HCT116 (cell line): ENCODE measurements around the gene ERN1. TPM values are rescaled to one million over a fixed set of nuclear protein-coding genes. Genes with fewer than 3 reads are reported as not detected.

Experiments used
- ATAC-seq: fragments of 200-7000 bp; cut with Tn5 transposase; 2 replicates; pipeline ENCODE4 v1.9.1; 2020; ENCODE audit warnings: mild to moderate bottlenecking, moderate library complexity
- BruUV-seq: library from RNA; stranded (reverse); fragments of 400-500 nt; replicated peaks from 2 replicates; lab custom pipeline; 2021; lab: Mats Ljungman, UMichigan
- CTCF ChIA-PET: fragments of 300-600 bp; sonication (Branson Sonifier 250); formaldehyde crosslinking; loops from one replicate; lab custom pipeline; 2021; ENCODE audit warnings: antibody characterized with exemption; lab: Charles Lee
- POLR2A ChIA-PET: fragments of 300-600, 350-600 bp; sonication (Branson Sonifier 250); formaldehyde crosslinking; loops from one replicate; lab custom pipeline; 2021; ENCODE audit warnings: antibody characterized with exemption; lab: Charles Lee
- RAD21 ChIA-PET, 2 experiments: fragments of 300-600 bp; sonication (Branson Sonifier 250); formaldehyde crosslinking; loops; one replicate each; lab custom pipeline; 2023; ENCODE audit warnings: low total read pairs in 2 of 2; ENCODE audit not compliant: uncharacterized antibody in 2 of 2, unreplicated experiment in 2 of 2, low non-redundant PET in 1 of 2; lab: Charles Lee
- DNase-seq: peaks from one replicate; pipeline ENCODE4 v3.0.0-alpha.2; 2010; ENCODE audit warnings: low read depth, low spot score
- H2AFZ ChIP-seq: fragments of 200-600 bp; shearing (Covaris generic), sonication (generic); 2 replicates; pipeline ENCODE4 v1.6.1; 2017; ENCODE audit warnings: low read depth, mixed run types, mixed read lengths, antibody characterized with exemption, low read length; ENCODE audit not compliant: poor library complexity, severe bottlenecking
- H3K27ac ChIP-seq: 2 replicates; pipeline ENCODE4 v1.5.1; 2012; ENCODE audit warnings: low read depth, low read length
- H3K27me3 ChIP-seq: fragments of 200-600 bp; sonication (generic); 2 replicates; pipeline ENCODE4 v1.6.1; 2016; ENCODE audit warnings: mixed run types, low read length, mixed read lengths; ENCODE audit not compliant: insufficient read depth
- H3K36me3 ChIP-seq, 2 experiments: fragments of 200-500 bp in 1 of 2; fragments of 200-600 bp in 1 of 2; sonication (Bioruptor generic) in 1 of 2; sonication (generic) in 1 of 2; 2 replicates each; pipeline versions ENCODE4 v1.5.1 to v1.6.1; 2014 to 2016; ENCODE audit warnings: low read length in 2 of 2, inconsistent platforms in 1 of 2, mixed read lengths in 1 of 2, mixed run types in 1 of 2; ENCODE audit not compliant: insufficient read depth in 2 of 2, control insufficient read depth in 1 of 2
- H3K4me1 ChIP-seq, 2 experiments: fragments of 200-600 bp in 1 of 2; sonication (generic) in 1 of 2; 2 replicates each; pipeline versions ENCODE4 v1.5.1 to v1.6.1; 2012 to 2017; ENCODE audit warnings: low read length in 2 of 2, inconsistent platforms in 1 of 2, mild to moderate bottlenecking in 1 of 2, mixed read lengths in 1 of 2, mixed run types in 1 of 2, moderate library complexity in 1 of 2; ENCODE audit not compliant: insufficient read depth in 2 of 2, control insufficient read depth in 1 of 2
- H3K4me2 ChIP-seq: fragments of 200-600 bp; sonication (generic); 2 replicates; pipeline ENCODE4 v1.6.1; 2017; ENCODE audit warnings: mixed run types, low read length, mixed read lengths
- H3K4me3 ChIP-seq, 2 experiments: fragments of 200-600 bp in 1 of 2; sonication (generic) in 1 of 2; replicated peaks in 1 of 2; 2 replicates each; pipeline ENCODE4 v1.5.1; 2011 to 2016; ENCODE audit warnings: low read length in 2 of 2, control low read depth in 1 of 2, low read depth in 1 of 2, mild to moderate bottlenecking in 1 of 2, mixed read lengths in 1 of 2, mixed run types in 1 of 2
- H3K79me2 ChIP-seq: fragments of 200-600 bp; sonication (generic); 2 replicates; pipeline ENCODE4 v1.6.1; 2017; ENCODE audit warnings: mild to moderate bottlenecking, mixed run types, low read length, moderate library complexity, mixed read lengths; ENCODE audit not compliant: insufficient read depth
- H3K9ac ChIP-seq: fragments of 200-600 bp; sonication (generic); 2 replicates; pipeline ENCODE4 v1.6.1; 2016; ENCODE audit warnings: low read length, mixed read lengths
- H3K9me2 ChIP-seq: fragments of 200-600 bp; sonication (generic), shearing (Covaris generic); 2 replicates; pipeline ENCODE4 v1.6.1; 2017; ENCODE audit warnings: mixed run types, mild to moderate bottlenecking, moderate library complexity; ENCODE audit not compliant: insufficient read depth
- H3K9me3 ChIP-seq, 2 experiments: fragments of 200-500 bp in 1 of 2; fragments of 200-600 bp in 1 of 2; sonication (Bioruptor generic) in 1 of 2; sonication (generic) in 1 of 2; 2 replicates each; pipeline ENCODE4 v1.6.1; 2014 to 2017; ENCODE audit warnings: low read length in 2 of 2, mixed read lengths in 2 of 2, inconsistent platforms in 1 of 2, low read depth in 1 of 2, mild to moderate bottlenecking in 1 of 2, mixed run types in 1 of 2, moderate library complexity in 1 of 2; ENCODE audit not compliant: control insufficient read depth in 1 of 2, insufficient read depth in 1 of 2
- H4K20me1 ChIP-seq: fragments of 200-600 bp; sonication (generic), shearing (Covaris generic); 2 replicates; pipeline ENCODE4 v1.6.1; 2017; ENCODE audit warnings: mixed run types, mild to moderate bottlenecking, moderate library complexity; ENCODE audit not compliant: insufficient read depth
- ATF3 ChIP-seq: IDR thresholded peaks from 2 replicates; pipeline ENCODE4 v1.6.1; 2012
- CEBPB ChIP-seq: IDR thresholded peaks from 2 replicates; pipeline ENCODE4 v1.6.1; 2012; ENCODE audit warnings: low read depth
- CTCF ChIP-seq, 3 experiments: fragments of 200-600 bp in 1 of 3; sonication (generic) in 1 of 3; IDR thresholded peaks in 2 of 3; conservative IDR thresholded peaks in 1 of 3; 2 replicates each; pipeline ENCODE4 v1.5.1; 2012 to 2017; ENCODE audit warnings: low read depth in 2 of 3, low read length in 2 of 3, antibody characterized with exemption in 1 of 3, borderline replicate concordance in 1 of 3, control low read depth in 1 of 3, mild to moderate bottlenecking in 1 of 3, mixed read lengths in 1 of 3, mixed run types in 1 of 3, moderate library complexity in 1 of 3; ENCODE audit not compliant: insufficient read depth in 1 of 3
- EGR1 ChIP-seq: IDR thresholded peaks from 2 replicates; pipeline ENCODE4 v1.6.1; 2012; ENCODE audit warnings: low read depth
- ELF1 ChIP-seq: IDR thresholded peaks from 2 replicates; pipeline ENCODE4 v1.6.1; 2012; ENCODE audit warnings: low read depth, borderline replicate concordance
- EZH2 ChIP-seq: fragments of 200-600 bp; sonication (generic); IDR thresholded peaks from 2 replicates; pipeline ENCODE4 v1.6.1; 2017; ENCODE audit warnings: antibody characterized with exemption, mixed run types
- EZH2phosphoT487 ChIP-seq: fragments of 200-600 bp; IDR thresholded peaks from 2 replicates; pipeline ENCODE4 v1.6.1; 2018; ENCODE audit warnings: antibody characterized with exemption, borderline replicate concordance
- FOSL1 ChIP-seq: IDR thresholded peaks from 2 replicates; pipeline ENCODE4 v1.6.1; 2012; ENCODE audit warnings: low read depth
- JUND ChIP-seq: IDR thresholded peaks from 2 replicates; pipeline ENCODE4 v1.6.1; 2012
- MAX ChIP-seq: IDR thresholded peaks from 2 replicates; pipeline ENCODE4 v1.6.1; 2012
- POLR2A ChIP-seq: IDR thresholded peaks from 2 replicates; pipeline ENCODE4 v1.7.0; 2011; ENCODE audit warnings: borderline replicate concordance; ENCODE audit not compliant: insufficient read depth, insufficient read length; ENCODE audit errors: extremely low read depth
- POLR2AphosphoS5 ChIP-seq: IDR thresholded peaks from 2 replicates; pipeline ENCODE4 v1.6.1; 2011; ENCODE audit warnings: mild to moderate bottlenecking, low read depth, low read length, moderate library complexity
- RAD21 ChIP-seq: IDR thresholded peaks from 2 replicates; pipeline ENCODE4 v1.6.1; 2012; ENCODE audit warnings: low read depth, mild to moderate bottlenecking
- REST ChIP-seq: IDR thresholded peaks from 2 replicates; pipeline ENCODE4 v1.6.1; 2012; ENCODE audit warnings: low read depth
- SIN3A ChIP-seq: IDR thresholded peaks from 2 replicates; pipeline ENCODE4 v1.6.1; 2012; ENCODE audit warnings: low read depth
- SP1 ChIP-seq: IDR thresholded peaks from 2 replicates; pipeline ENCODE4 v1.6.1; 2012; ENCODE audit warnings: low read depth
- SRF ChIP-seq: IDR thresholded peaks from 2 replicates; pipeline ENCODE4 v1.6.1; 2012; ENCODE audit warnings: low read depth
- TCF7L2 ChIP-seq: IDR thresholded peaks from 2 replicates; pipeline ENCODE4 v1.7.0; 2011; ENCODE audit warnings: borderline replicate concordance, inconsistent platforms; ENCODE audit not compliant: insufficient read depth, insufficient read length; ENCODE audit errors: extremely low read depth
- ZBTB33 ChIP-seq: IDR thresholded peaks from 2 replicates; pipeline ENCODE4 v1.6.1; 2011; ENCODE audit warnings: mild to moderate bottlenecking, low read length, moderate library complexity; ENCODE audit not compliant: insufficient replicate concordance; ENCODE audit errors: extremely low read depth
- ZNF274 ChIP-seq: fragments of 200-500 bp; sonication (Bioruptor generic); IDR thresholded peaks from 2 replicates; pipeline ENCODE4 v1.6.1; 2014; ENCODE audit warnings: mild to moderate bottlenecking, low read depth, low read length, inconsistent platforms
- intact Hi-C: fragments of 100-400 bp; cut with micrococcal nuclease; formaldehyde crosslinking; loops from 2 replicates; pipeline ENCODE4 v1.10.0; 2022
- total RNA-seq: library from RNA; stranded (reverse); gene quantifications from one replicate; pipeline ENCODE4 v1.2.1, GENCODE V29; 2021; ENCODE audit not compliant: unreplicated experiment

ERN1 gene
- total RNA-seq, 1 experiment from 2014 or later, result 28.2 TPM

- ATAC-seq (0 out of 2 replicates have a peak, but pooled peaks have one; percentile 4), DNase-seq (no peak)
- Histone ChIP-seq H3K79me2 (no peaks in the 10 kb centered on the region), H3K27ac (no peak overlapping the region), H2AFZ (no peak overlapping the region), H3K4me3 (no peak overlapping the region), H3K9me3 (no peaks in the 10 kb centered on the region), H3K36me3 (no peaks in the 10 kb centered on the region), H3K9ac (no peak overlapping the region), H3K9me2 (no peaks in the 10 kb centered on the region), H3K27me3 (no peaks in the 10 kb centered on the region), H3K4me1 (peaks cover 14 to 41% of the 10 kb centered on the region in 2 experiments), H4K20me1 (no peaks in the 10 kb centered on the region), H3K4me2 (peak overlapping the region; percentile 71)
- CTCF ChIA-PET, result interaction anchor here (1.4 to 3.1 kb wide), 5 partner anchors 10 to 127 kb away, joined by 3 to 18 read pairs (median 6); no protein-coding TSS in a partner anchor
- POLR2A ChIA-PET, result interaction anchor here (0.8 kb wide), 1 partner anchor 117 kb away, joined by 3 read pairs; no protein-coding TSS in a partner anchor
- intact Hi-C loops, result no loop called here
- no TSS peak for BruUV-seq
- TF ChIP-seq FOSL1 (no peak), ZNF274 (no peak), ATF3 (no peak), ZBTB33 (no peak), EGR1 (no peak), SIN3A (no peak), RAD21 (no peak), SP1 (no peak), POLR2AphosphoS5 (no peak), POLR2A (no peak), CTCF (IDR thresholded peaks at IDR 0.05 in 2 of 3, conservative IDR thresholded peaks at IDR 0.05 in 1 of 3; ENCODE audit: borderline replicate concordance in 1 of 3, insufficient read depth in 1 of 3, low read depth in 2 of 3, low read length in 2 of 3) (no peak), ELF1 (no peak), SRF (no peak), REST (no peak), CEBPB (no peak), TCF7L2 (no peak), EZH2 (no peak), JUND (no peak), MAX (no peak), EZH2phosphoT487 (no peak)
- RAD21 ChIA-PET, result no interaction called here
Observed at GRCh38 chr17:64006361-64007088, 123.4 kb downstream of the ERN1 start.
